GM06990 (cell line): ENCODE results near the gene GFER.
A peak's percentile ranks its signal among the peaks of the same experiment; 100 is the strongest.
"Not testable (repeated sequence)": the region's sequence is repeated elsewhere in the genome, so short reads cannot be mapped to it uniquely, and the experiment has no call there.

Experiments
- DNase-seq: peaks from one replicate; pipeline ENCODE4 v3.0.0-alpha.2; 2011; ENCODE audit not compliant: insufficient read length; ENCODE audit errors: extremely low read depth
- H3K27me3 ChIP-seq: replicated peaks from 2 replicates; pipeline ENCODE4 v1.6.0; 2011; ENCODE audit warnings: low read length; ENCODE audit not compliant: control insufficient read depth, insufficient read depth
- H3K36me3 ChIP-seq: 2 replicates; pipeline ENCODE4 v1.5.1; 2011; ENCODE audit warnings: low read length; ENCODE audit not compliant: control insufficient read depth, insufficient read depth
- H3K4me3 ChIP-seq: replicated peaks from 2 replicates; pipeline ENCODE4 v1.5.1; 2011; ENCODE audit warnings: low read depth, mild to moderate bottlenecking, control low read depth, low read length
- TF ChIP-seq, protein P1 (sequence below): IDR thresholded peaks from 2 replicates; pipeline ENCODE4 v1.5.1; 2011; ENCODE audit warnings: low read length, control low read depth, mild to moderate bottlenecking, inconsistent platforms; ENCODE audit not compliant: insufficient read depth, poor library complexity, severe bottlenecking

GFER gene

DNA sequence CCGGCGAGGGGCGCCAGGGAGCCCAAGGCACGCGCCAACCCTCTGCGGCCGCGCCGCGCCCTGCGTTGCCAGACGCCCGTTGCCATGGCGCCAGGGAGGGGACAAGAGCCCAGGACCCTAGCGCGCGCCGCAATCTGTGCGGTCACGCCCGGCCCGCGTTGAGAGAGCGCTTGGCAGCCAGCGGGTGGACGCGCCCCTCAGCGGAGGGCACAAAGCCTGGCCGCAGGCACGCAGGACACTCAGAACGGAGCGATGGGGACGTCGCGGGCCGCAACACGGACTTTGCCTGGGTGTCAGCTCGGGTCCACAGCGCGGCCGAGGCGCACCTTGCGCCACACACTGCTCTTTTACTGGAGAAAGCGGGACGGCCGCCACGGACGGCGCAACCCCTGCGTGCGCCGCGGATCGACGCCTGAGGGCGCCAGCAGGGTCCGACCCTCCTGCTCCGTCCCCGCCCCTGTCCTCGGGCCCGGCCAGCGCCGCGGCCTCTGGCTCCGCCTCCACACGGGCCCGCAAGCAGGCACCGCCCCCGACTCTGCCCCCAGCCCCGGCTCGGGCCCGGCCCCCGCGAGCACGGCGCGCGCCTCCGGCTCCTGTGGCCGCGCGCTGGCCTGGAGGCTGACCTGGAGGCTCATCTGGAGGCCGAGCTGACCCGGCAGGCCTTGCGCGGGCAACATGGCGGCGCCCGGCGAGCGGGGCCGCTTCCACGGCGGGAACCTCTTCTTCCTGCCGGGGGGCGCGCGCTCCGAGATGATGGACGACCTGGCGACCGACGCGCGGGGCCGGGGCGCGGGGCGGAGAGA is at the start of gene GFER:
TSS of gene GFER (plus strand) at position 650 of the 803 bp plus-strand sequence. CDS start at position 676, 26 bp downstream.
- TF ChIP-seq, protein P1, sequence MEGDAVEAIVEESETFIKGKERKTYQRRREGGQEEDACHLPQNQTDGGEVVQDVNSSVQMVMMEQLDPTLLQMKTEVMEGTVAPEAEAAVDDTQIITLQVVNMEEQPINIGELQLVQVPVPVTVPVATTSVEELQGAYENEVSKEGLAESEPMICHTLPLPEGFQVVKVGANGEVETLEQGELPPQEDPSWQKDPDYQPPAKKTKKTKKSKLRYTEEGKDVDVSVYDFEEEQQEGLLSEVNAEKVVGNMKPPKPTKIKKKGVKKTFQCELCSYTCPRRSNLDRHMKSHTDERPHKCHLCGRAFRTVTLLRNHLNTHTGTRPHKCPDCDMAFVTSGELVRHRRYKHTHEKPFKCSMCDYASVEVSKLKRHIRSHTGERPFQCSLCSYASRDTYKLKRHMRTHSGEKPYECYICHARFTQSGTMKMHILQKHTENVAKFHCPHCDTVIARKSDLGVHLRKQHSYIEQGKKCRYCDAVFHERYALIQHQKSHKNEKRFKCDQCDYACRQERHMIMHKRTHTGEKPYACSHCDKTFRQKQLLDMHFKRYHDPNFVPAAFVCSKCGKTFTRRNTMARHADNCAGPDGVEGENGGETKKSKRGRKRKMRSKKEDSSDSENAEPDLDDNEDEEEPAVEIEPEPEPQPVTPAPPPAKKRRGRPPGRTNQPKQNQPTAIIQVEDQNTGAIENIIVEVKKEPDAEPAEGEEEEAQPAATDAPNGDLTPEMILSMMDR, result peak; percentile 40
- H3K27me3 ChIP-seq, result no peaks in the 10 kb centered on the region; the same call in 1 of the 2 replicates
- H3K4me3 ChIP-seq, result peak within 1 kb of the TSS; percentile 90
- DNase-seq, result peak; percentile 91
- peaks cover 11% of the 10 kb centered on the region for H3K36me3 ChIP-seq

DNA sequence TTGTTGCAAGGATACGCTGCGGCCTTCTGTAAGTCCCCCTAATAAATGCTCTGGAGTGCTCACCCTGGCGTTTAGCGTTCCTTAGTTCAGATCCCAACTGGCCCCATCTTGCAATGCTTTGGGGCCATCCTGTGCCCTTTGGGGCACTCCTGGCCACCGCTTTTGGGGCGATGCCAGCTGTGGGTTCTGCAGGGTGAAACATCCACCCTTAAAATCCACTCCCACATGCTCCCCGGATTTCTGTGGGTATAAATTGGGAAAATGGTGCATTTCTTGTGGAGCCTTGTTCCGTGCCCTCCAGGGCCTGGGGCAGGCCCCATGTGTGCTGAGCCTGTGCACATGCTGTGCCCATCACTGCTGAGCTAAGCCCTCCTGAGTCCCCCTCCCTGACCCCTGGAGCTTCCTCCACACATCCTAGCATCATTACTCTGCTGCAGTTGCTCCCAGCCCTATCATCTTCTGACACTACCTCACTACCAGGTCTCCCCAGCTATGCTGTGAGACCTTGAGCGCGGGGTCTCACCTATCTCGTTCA is 47.0 kb upstream of the GFER start:
- Histone ChIP-seq H3K27me3 (no peaks in the 10 kb centered on the region), H3K4me3 (no peak overlapping the region), H3K36me3 (peaks cover 19% of the 10 kb centered on the region)
- DNase-seq, result no peak
- TF ChIP-seq, protein P1, result no peak

DNA sequence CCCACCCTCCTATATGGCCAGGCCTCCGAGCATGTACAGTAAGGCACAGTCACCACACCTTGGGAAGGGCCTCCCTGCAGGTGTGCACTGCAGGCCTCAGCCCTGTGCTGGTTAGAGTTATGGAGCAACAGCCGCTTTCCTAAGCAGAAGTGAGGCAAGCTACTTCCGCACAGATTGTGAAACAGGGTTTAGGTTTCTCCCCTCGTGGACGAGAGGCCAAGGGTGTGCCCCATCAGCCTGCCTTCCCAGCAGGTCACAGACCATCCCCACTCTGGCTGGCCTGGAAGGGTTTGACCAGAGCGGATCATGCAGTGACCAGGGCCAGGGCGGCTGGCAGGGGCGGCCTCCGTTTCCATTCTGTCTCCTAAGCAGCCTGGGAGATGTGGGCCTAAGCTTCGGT is 45.7 kb upstream of the GFER start:
- H3K4me3 ChIP-seq, result no peak overlapping the region
- DNase-seq, result no peak
- H3K36me3 ChIP-seq, result peaks cover 19% of the 10 kb centered on the region
- TF ChIP-seq, protein P1, result no peak
- H3K27me3 ChIP-seq, result no peaks in the 10 kb centered on the region

DNA sequence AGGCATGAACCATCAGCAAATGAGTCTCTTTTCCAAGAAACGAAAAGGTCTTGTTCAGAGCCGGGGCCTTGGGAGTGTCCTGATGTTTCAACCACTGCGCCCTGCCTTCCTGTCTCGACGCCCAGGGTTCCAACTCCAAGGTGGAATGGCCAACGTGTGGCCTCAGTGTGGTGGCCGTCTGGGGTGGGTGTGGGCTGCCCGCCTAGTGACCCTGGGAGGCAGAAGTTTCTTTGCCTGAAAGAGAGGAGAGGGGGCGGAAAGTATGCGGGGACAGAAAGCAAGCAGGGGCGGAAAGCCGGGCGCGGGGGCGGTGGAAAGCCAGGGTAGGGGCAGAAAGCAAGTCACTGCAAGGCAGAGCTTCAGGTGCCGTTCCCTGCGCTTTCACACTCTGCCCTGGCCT is 45.1 kb upstream of the GFER start:
- Histone ChIP-seq H3K36me3 (peaks cover 19% of the 10 kb centered on the region), H3K4me3 (no peak overlapping the region), H3K27me3 (no peaks in the 10 kb centered on the region)
- TF ChIP-seq, protein P1, result no peak
- DNase-seq, result no peak

DNA sequence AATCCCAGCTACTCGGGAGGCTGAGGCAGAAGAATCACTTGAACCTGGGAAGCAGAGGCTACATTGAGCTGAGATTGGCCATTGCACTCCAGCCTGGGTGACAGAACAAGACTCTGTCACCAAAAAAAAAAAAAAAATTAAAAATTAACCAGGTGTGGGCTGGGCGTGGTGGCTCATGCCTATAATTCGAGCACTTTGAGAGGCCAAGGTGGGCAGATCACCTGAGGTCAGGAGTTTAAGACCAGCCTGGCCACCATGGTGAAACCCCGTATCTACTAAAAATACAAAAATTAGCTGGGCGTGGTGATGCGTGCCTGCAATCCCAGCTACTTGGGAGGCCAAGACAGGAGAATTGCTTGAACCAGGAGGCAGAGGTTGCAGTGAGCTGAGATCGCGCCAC is 44.2 kb upstream of the GFER start:
- H3K4me3 ChIP-seq, H3K27me3 ChIP-seq, DNase-seq: not testable (repeated sequence)
- peaks cover 19% of the 10 kb centered on the region for H3K36me3 ChIP-seq

DNA sequence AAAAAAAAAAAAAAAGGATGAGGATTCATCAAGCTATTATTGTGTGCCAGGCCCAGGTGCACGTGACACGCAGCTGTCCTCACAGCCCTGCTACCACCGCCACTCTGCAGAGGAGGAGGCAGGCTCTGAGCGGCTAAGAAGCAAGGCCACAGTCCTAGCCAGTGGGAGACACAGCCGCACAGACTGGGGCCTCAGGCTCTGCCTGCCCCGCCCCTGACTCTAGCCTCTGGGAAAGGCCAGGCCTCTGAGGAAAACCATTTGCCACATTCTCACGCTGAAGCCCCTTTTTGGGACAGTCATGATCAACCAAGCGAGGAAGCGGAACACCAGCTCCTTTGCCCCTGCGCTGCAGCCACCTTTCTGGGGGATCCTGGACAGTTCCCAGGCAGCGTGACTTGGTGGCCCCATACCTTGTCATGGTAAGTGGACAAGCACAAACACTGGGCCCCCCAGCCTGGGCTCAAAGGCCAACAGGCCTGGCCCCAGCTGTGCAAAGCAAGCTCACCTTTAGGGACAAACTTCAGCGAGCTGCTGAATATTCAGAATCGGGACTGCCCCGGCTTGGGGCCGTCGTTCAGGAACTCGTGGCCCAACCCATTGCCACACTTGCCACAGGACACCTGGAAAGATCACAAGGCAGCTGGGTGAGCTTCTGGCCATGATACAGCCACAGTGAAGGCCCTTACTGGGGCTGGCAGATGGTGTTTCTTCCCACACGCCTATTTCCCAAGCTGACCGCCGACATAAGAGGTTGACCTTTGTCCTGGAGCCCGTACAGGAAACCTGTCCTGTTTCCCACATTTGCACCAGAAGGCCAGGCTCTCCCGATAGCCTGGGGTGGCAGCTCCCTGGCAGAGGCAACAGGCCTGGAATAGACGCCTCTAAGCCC is 43.5 kb upstream of the GFER start:
- H3K36me3 ChIP-seq, result peaks cover 19% of the 10 kb centered on the region
- DNase-seq, result no peak
- TF ChIP-seq, protein P1, result no peak
- H3K4me3 ChIP-seq, result no peak overlapping the region
- H3K27me3 ChIP-seq, result no peaks in the 10 kb centered on the region
